Liver (tissue), 9 donors: ENCODE data around the gene CEACAM6. TPM values are rescaled to one million over a fixed set of nuclear protein-coding genes. Genes with fewer than 3 reads are reported as not detected.
"Not testable (repeated sequence)": the region's sequence is repeated elsewhere in the genome, so short reads cannot be mapped to it uniquely, and the experiment has no call there.

Experiments
- DNase-seq: peaks from one replicate; pipeline ENCODE4 v3.0.0-alpha.2; 2017; ENCODE audit warnings: low spot score
- H3K27ac ChIP-seq, 2 donors: one replicate each; pipeline ENCODE4 v1.7.0; 2013; ENCODE audit warnings: inconsistent platforms in 2 of 2, low read length in 2 of 2, control low read depth in 1 of 2, low read depth in 1 of 2, mild to moderate bottlenecking in 1 of 2
- H3K27me3 ChIP-seq, 4 donors: one replicate each; pipeline versions ENCODE4 v1.6.1 to v1.7.0; 2013; ENCODE audit warnings: low read length in 3 of 4, inconsistent platforms in 1 of 4, mild to moderate bottlenecking in 1 of 4, moderate library complexity in 1 of 4; ENCODE audit not compliant: control insufficient read depth in 4 of 4, insufficient read depth in 4 of 4
- H3K36me3 ChIP-seq, 4 donors: one replicate each; pipeline versions ENCODE4 v1.6.1 to v1.7.0; 2013; ENCODE audit warnings: low read length in 3 of 4, mild to moderate bottlenecking in 3 of 4, low read depth in 1 of 4, moderate library complexity in 1 of 4; ENCODE audit not compliant: control insufficient read depth in 4 of 4, insufficient read depth in 3 of 4
- H3K4me1 ChIP-seq, 4 donors: one replicate each; pipeline versions ENCODE4 v1.6.1 to v1.7.0; 2013; ENCODE audit warnings: low read length in 3 of 4, mild to moderate bottlenecking in 3 of 4, moderate library complexity in 1 of 4; ENCODE audit not compliant: control insufficient read depth in 4 of 4, insufficient read depth in 4 of 4
- H3K4me3 ChIP-seq, 3 donors: one replicate each; pipeline versions ENCODE4 v1.6.1 to v1.7.0; 2013; ENCODE audit warnings: low read length in 3 of 3, control low read depth in 1 of 3, low read depth in 1 of 3, mild to moderate bottlenecking in 1 of 3
- H3K9ac ChIP-seq, 2 donors: one replicate each; pipeline ENCODE4 v1.7.0; 2013; ENCODE audit warnings: low read length in 2 of 2, mild to moderate bottlenecking in 2 of 2, moderate library complexity in 2 of 2, control low read depth in 1 of 2, low read depth in 1 of 2
- H3K9me3 ChIP-seq, 4 donors: one replicate each; pipeline versions ENCODE4 v1.6.1 to v1.7.0; 2013; ENCODE audit warnings: low read length in 3 of 4; ENCODE audit not compliant: control insufficient read depth in 4 of 4
- CTCF ChIP-seq: fragments of 150-350 bp; IDR thresholded peaks from 2 replicates; pipeline ENCODE4 v1.5.1; 2017; ENCODE audit warnings: improper control_type of control experiment, low read depth, low read length; ENCODE audit not compliant: missing input control
- EGR1 ChIP-seq, 2 donors: IDR thresholded peaks; 2 replicates each; pipeline ENCODE4 v1.6.1; 2016 to 2018; ENCODE audit warnings: antibody characterized with exemption in 2 of 2, low read depth in 2 of 2
- FOXA1 ChIP-seq: IDR thresholded peaks from 2 replicates; pipeline ENCODE4 v1.6.1; 2016; ENCODE audit warnings: antibody characterized with exemption
- FOXA2 ChIP-seq: IDR thresholded peaks from 2 replicates; pipeline ENCODE4 v1.6.1; 2016; ENCODE audit warnings: antibody characterized with exemption
- GABPA ChIP-seq, 2 donors: IDR thresholded peaks in 1 of 2; conservative IDR thresholded peaks in 1 of 2; 2 replicates each; pipeline ENCODE4 v1.6.1; 2016; ENCODE audit warnings: antibody characterized with exemption in 2 of 2, mild to moderate bottlenecking in 1 of 2, moderate library complexity in 1 of 2
- HNF4A ChIP-seq, 2 donors: conservative IDR thresholded peaks; 2 replicates each; pipeline ENCODE4 v1.6.1; 2016; ENCODE audit warnings: antibody characterized with exemption in 2 of 2, mild to moderate bottlenecking in 2 of 2
- HNF4G ChIP-seq: IDR thresholded peaks from 2 replicates; pipeline ENCODE4 v1.6.1; 2016; ENCODE audit warnings: antibody characterized with exemption
- JUND ChIP-seq, 2 donors: IDR thresholded peaks; 2 replicates each; pipeline ENCODE4 v1.6.1; 2016; ENCODE audit warnings: antibody characterized with exemption in 2 of 2
- MAX ChIP-seq: IDR thresholded peaks from 2 replicates; pipeline ENCODE4 v1.6.1; 2016; ENCODE audit warnings: antibody characterized with exemption
- NR2F2 ChIP-seq: IDR thresholded peaks from 2 replicates; pipeline ENCODE4 v1.6.1; 2016; ENCODE audit warnings: antibody characterized with exemption
- RAD21 ChIP-seq, 2 donors: IDR thresholded peaks; 2 replicates each; pipeline ENCODE4 v1.6.1; 2016; ENCODE audit warnings: antibody characterized with exemption in 2 of 2, mild to moderate bottlenecking in 2 of 2
- RXRA ChIP-seq, 2 donors: IDR thresholded peaks; 2 replicates each; pipeline ENCODE4 v1.6.1; 2017 to 2018; ENCODE audit warnings: antibody characterized with exemption in 2 of 2, mild to moderate bottlenecking in 1 of 2
- SP1 ChIP-seq: IDR thresholded peaks from 2 replicates; pipeline ENCODE4 v1.6.1; 2018; ENCODE audit warnings: antibody characterized with exemption, mild to moderate bottlenecking
- TAF1 ChIP-seq: conservative IDR thresholded peaks from 2 replicates; pipeline ENCODE4 v1.6.1; 2016; ENCODE audit warnings: antibody characterized with exemption, mild to moderate bottlenecking
- YY1 ChIP-seq: IDR thresholded peaks from 2 replicates; pipeline ENCODE4 v1.6.1; 2016; ENCODE audit warnings: antibody characterized with exemption, mild to moderate bottlenecking
- WGBS: extraction: QIAGEN DNeasy Blood & Tissue Kit; methylation state at CpG from one replicate; pipeline ENCODE4 v1.1.7; 2013; 5-methylcytosine and 5-hydroxymethylcytosine counted together
- polyA plus RNA-seq, 2 donors: library from polyadenylated mRNA; stranded (reverse) in 1 of 2; unstranded in 1 of 2; fragments of 200-250 nt in 1 of 2; fragments of >200 nt in 1 of 2; fragmentation: Nextera tagmentation in 1 of 2; extraction: Ambion mirVana in 1 of 2; gene quantifications; one replicate each; pipeline versions ENCODE4 v1.2.1 to v1.2.3, GENCODE V29; 2013 to 2015
- total RNA-seq, 2 donors: library from RNA; depleted of rRNA; stranded (reverse); fragments of >200 nt; gene quantifications; one replicate each; pipeline ENCODE4 v1.2.3, GENCODE V29; 2014
- TF ChIP-seq, protein P1 (sequence below): IDR thresholded peaks from 2 replicates; pipeline ENCODE4 v1.6.1; 2016; ENCODE audit warnings: antibody characterized with exemption, mild to moderate bottlenecking
- TF ChIP-seq, protein P2 (sequence below): IDR thresholded peaks from 2 replicates; pipeline ENCODE4 v1.6.1; 2016; ENCODE audit warnings: antibody characterized with exemption
- donor health status: healthy.
- donor health status: healthy.
- donor health status: healthy.
- donor health status: healthy.
- donor health status: healthy.

The CEACAM6 gene
- total and polyA plus RNA-seq, 4 donors, result 0.08 to 2.4 (median 0.28) TPM; not detected in 1

DNA sequence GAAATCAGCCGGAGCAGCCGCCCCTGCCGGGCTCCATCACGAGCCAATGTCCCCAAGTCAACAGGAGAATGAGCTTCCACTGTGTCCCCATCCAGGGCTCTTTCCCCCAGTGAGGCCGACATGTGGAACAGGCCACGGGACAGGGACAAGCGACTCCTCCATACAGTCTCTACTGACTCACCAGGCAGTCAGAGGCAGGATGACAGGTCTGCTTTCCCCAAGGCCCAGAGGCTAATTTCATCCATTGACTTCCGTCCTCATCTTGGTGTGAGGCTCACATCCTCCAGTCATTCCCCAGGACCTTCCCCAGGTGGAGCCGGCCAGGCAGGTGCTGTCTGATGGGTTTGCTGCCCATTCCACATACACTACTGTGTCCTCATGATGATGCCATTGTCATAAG lies 3.5 kb downstream of the CEACAM6 start:
- H3K4me1 ChIP-seq, result no peaks in the 10 kb centered on the region
- no peak for DNase-seq
- no peak overlapping the region for H3K9ac ChIP-seq
- no peaks in the 10 kb centered on the region for H3K36me3 ChIP-seq
- TF ChIP-seq FOXA1 (no peak), YY1 (no peak), HNF4G (no peak), CTCF (no peak), GABPA (IDR thresholded peaks at IDR 0.05 in 1 of 2, conservative IDR thresholded peaks at IDR 0.05 in 1 of 2) (no peak), NR2F2 (no peak), FOXA2 (no peak), RAD21 (IDR thresholded peaks at IDR 0.05) (no peak), SP1 (no peak), TAF1 (no peak), RXRA (IDR thresholded peaks at IDR 0.05) (no peak), MAX (no peak), HNF4A (conservative IDR thresholded peaks at IDR 0.05) (no peak), JUND (IDR thresholded peaks at IDR 0.05) (no peak), EGR1 (IDR thresholded peaks at IDR 0.05; ENCODE audit: low read depth in 2 of 2) (no peak)
- TF ChIP-seq, protein P1, sequence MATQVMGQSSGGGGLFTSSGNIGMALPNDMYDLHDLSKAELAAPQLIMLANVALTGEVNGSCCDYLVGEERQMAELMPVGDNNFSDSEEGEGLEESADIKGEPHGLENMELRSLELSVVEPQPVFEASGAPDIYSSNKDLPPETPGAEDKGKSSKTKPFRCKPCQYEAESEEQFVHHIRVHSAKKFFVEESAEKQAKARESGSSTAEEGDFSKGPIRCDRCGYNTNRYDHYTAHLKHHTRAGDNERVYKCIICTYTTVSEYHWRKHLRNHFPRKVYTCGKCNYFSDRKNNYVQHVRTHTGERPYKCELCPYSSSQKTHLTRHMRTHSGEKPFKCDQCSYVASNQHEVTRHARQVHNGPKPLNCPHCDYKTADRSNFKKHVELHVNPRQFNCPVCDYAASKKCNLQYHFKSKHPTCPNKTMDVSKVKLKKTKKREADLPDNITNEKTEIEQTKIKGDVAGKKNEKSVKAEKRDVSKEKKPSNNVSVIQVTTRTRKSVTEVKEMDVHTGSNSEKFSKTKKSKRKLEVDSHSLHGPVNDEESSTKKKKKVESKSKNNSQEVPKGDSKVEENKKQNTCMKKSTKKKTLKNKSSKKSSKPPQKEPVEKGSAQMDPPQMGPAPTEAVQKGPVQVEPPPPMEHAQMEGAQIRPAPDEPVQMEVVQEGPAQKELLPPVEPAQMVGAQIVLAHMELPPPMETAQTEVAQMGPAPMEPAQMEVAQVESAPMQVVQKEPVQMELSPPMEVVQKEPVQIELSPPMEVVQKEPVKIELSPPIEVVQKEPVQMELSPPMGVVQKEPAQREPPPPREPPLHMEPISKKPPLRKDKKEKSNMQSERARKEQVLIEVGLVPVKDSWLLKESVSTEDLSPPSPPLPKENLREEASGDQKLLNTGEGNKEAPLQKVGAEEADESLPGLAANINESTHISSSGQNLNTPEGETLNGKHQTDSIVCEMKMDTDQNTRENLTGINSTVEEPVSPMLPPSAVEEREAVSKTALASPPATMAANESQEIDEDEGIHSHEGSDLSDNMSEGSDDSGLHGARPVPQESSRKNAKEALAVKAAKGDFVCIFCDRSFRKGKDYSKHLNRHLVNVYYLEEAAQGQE, result no peak
- TF ChIP-seq, protein P2, sequence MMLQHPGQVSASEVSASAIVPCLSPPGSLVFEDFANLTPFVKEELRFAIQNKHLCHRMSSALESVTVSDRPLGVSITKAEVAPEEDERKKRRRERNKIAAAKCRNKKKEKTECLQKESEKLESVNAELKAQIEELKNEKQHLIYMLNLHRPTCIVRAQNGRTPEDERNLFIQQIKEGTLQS, result no peak
- H3K27me3 ChIP-seq, result no peaks in the 10 kb centered on the region
- H3K9me3 ChIP-seq, result no peaks in the 10 kb centered on the region
- no peak overlapping the region for H3K4me3 ChIP-seq
- no peak overlapping the region for H3K27ac ChIP-seq
- WGBS, result 75% methylated on average over 9 of the region's 9 CpGs

GRCh38 chr19:41767115-41767514 lies 11.8 kb downstream of the CEACAM6 start:
- DNase-seq, result no peak
- Histone ChIP-seq H3K4me3 (no peak overlapping the region), H3K9ac (no peak overlapping the region), H3K36me3 (no peaks in the 10 kb centered on the region), H3K27me3 (peaks cover 0 to 8% (median 0%) of the 10 kb centered on the region in 4 donors), H3K4me1 (no peaks in the 10 kb centered on the region), H3K9me3 (peaks cover 0 to 3% (median 0%) of the 10 kb centered on the region in 4 donors), H3K27ac (no peak overlapping the region)
- WGBS, result 81% methylated on average over 2 of the region's 2 CpGs
- TF ChIP-seq FOXA1 (no peak), RXRA (IDR thresholded peaks at IDR 0.05) (no peak), TAF1 (no peak), GABPA (IDR thresholded peaks at IDR 0.05 in 1 of 2, conservative IDR thresholded peaks at IDR 0.05 in 1 of 2) (no peak), JUND (IDR thresholded peaks at IDR 0.05) (no peak)
- TF ChIP-seq, protein P1, result no peak
- TF ChIP-seq, protein P2, result no peak

DNA sequence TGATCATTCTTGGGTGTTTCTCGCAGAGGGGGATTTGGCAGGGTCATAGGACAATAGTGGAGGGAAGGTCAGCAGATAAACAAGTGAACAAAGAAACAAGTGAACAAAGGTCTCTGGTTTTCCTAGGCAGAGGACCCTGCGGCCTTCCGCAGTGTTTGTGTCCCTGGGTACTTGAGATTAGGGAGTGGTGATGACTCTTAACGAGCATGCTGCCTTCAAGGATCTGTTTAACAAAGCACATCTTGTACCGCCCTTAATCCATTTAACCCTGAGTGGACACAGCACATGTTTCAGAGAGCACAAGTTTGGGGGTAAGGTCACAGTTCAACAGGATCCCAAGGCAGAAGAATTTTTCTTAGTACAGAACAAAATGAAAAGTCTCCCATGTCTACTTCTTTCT lies 12.8 kb downstream of the CEACAM6 start:
- not testable (repeated sequence) for H3K9ac ChIP-seq, H3K9me3 ChIP-seq, H3K27me3 ChIP-seq, H3K4me3 ChIP-seq, DNase-seq, H3K4me1 ChIP-seq, H3K36me3 ChIP-seq, H3K27ac ChIP-seq
- 69% methylated on average over 5 of the region's 5 CpGs for WGBS
